Measurements from ENCODE around the gene SUSD4. TPM values are rescaled to one million over a fixed set of nuclear protein-coding genes. Genes with fewer than 3 reads are reported as not detected.

The SUSD4 gene
- total RNA-seq, 2 experiments from 2014 or later, result 0.18 to 0.23 TPM

GRCh38 chr1:223322868-223323267, 41.1 kb downstream of the SUSD4 start:
- no peak overlapping the region for H3K4me3 Mint-ChIP-seq
- H3K9me3 Mint-ChIP-seq (ENCODE audit: insufficient read depth), result no peaks in the 10 kb centered on the region
- POLR2A ChIA-PET, result no interaction called here
- no peak overlapping the region for H3K27ac Mint-ChIP-seq
- no peaks in the 10 kb centered on the region for H3K36me3 Mint-ChIP-seq (ENCODE audit: low read depth)
- CTCF ChIA-PET, result interaction anchor here (2.0 kb wide), 1 partner anchor 199 kb away, joined by 7 read pairs; no protein-coding TSS in a partner anchor
- H3K27me3 Mint-ChIP-seq (ENCODE audit: low read depth), result peaks cover 4% of the 10 kb centered on the region
- DNase-seq, result no peak
- H3K4me1 Mint-ChIP-seq (ENCODE audit: low read depth), result peaks cover 18% of the 10 kb centered on the region
- no peak for ATAC-seq

- H3K4me3 Mint-ChIP-seq, result no peak overlapping the region
- DNase-seq (no peak), ATAC-seq (no peak)
- H3K4me1 Mint-ChIP-seq (ENCODE audit: low read depth), result peaks cover 18% of the 10 kb centered on the region
- no peaks in the 10 kb centered on the region for H3K9me3 Mint-ChIP-seq (ENCODE audit: insufficient read depth)
- peaks cover 2% of the 10 kb centered on the region for H3K27me3 Mint-ChIP-seq (ENCODE audit: low read depth)
- H3K36me3 Mint-ChIP-seq (ENCODE audit: low read depth), result no peaks in the 10 kb centered on the region
- CTCF ChIA-PET, result interaction anchor here (0.5 kb wide), 1 partner anchor 44 kb away, joined by 3 read pairs; no protein-coding TSS in a partner anchor
- POLR2A ChIA-PET, result no interaction called here
- no peak overlapping the region for H3K27ac Mint-ChIP-seq
Measured at GRCh38 chr1:223320959-223321358, 43.0 kb downstream of the SUSD4 start.

GRCh38 chr1:223319905-223320580, 43.9 kb downstream of the SUSD4 start:
- no peak for ATAC-seq
- H3K4me1 Mint-ChIP-seq (ENCODE audit: low read depth), result peaks cover 18% of the 10 kb centered on the region
- H3K27ac Mint-ChIP-seq, result no peak overlapping the region
- H3K27me3 Mint-ChIP-seq (ENCODE audit: low read depth), result no peaks in the 10 kb centered on the region
- no peaks in the 10 kb centered on the region for H3K9me3 Mint-ChIP-seq (ENCODE audit: insufficient read depth)
- no peaks in the 10 kb centered on the region for H3K36me3 Mint-ChIP-seq (ENCODE audit: low read depth)
- no peak overlapping the region for H3K4me3 Mint-ChIP-seq
- ChIA-PET CTCF (no interaction called here), POLR2A (no interaction called here)
- no peak for DNase-seq

- ATAC-seq (no peak), DNase-seq (no peak)
- peaks cover 17% of the 10 kb centered on the region for H3K4me1 Mint-ChIP-seq (ENCODE audit: low read depth)
- ChIA-PET CTCF (no interaction called here), POLR2A (no interaction called here)
- no peak overlapping the region for H3K4me3 Mint-ChIP-seq
- H3K27me3 Mint-ChIP-seq (ENCODE audit: low read depth), result no peaks in the 10 kb centered on the region
- H3K36me3 Mint-ChIP-seq (ENCODE audit: low read depth), result no peaks in the 10 kb centered on the region
- no peak overlapping the region for H3K27ac Mint-ChIP-seq
- no peaks in the 10 kb centered on the region for H3K9me3 Mint-ChIP-seq (ENCODE audit: insufficient read depth)
Measured at GRCh38 chr1:223319398-223319797, 44.6 kb downstream of the SUSD4 start.

- Mint-ChIP-seq H3K27ac (no peak overlapping the region), H3K9me3 (ENCODE audit: insufficient read depth) (no peaks in the 10 kb centered on the region)
Measured at GRCh38 chr1:223316082-223316481, 47.9 kb downstream of the SUSD4 start.

GRCh38 chr1:223315665-223316064, 48.3 kb downstream of the SUSD4 start:
- Mint-ChIP-seq H3K4me3 (no peak overlapping the region), H3K36me3 (ENCODE audit: low read depth) (no peaks in the 10 kb centered on the region), H3K27ac (no peak overlapping the region), H3K27me3 (ENCODE audit: low read depth) (no peaks in the 10 kb centered on the region), H3K9me3 (ENCODE audit: insufficient read depth) (no peaks in the 10 kb centered on the region), H3K4me1 (ENCODE audit: low read depth) (no peaks in the 10 kb centered on the region)
- no peak for ATAC-seq
- POLR2A ChIA-PET, result no interaction called here
- CTCF ChIA-PET, result no interaction called here
- DNase-seq, result no peak

More at GRCh38 chr1:223316082-223316481, 47.9 kb downstream of the SUSD4 start:
- ChIA-PET CTCF (interaction anchor here (1.3 kb wide), 1 partner anchor 192 kb away, joined by 3 read pairs; no protein-coding TSS in a partner anchor), POLR2A (no interaction called here)
- no peaks in the 10 kb centered on the region for H3K36me3 Mint-ChIP-seq (ENCODE audit: low read depth)
- ATAC-seq (no peak), DNase-seq (no peak)
- no peaks in the 10 kb centered on the region for H3K27me3 Mint-ChIP-seq (ENCODE audit: low read depth)
- no peaks in the 10 kb centered on the region for H3K4me1 Mint-ChIP-seq (ENCODE audit: low read depth)
- H3K4me3 Mint-ChIP-seq, result no peak overlapping the region

- CTCF ChIA-PET, result no interaction called here
- Mint-ChIP-seq H3K4me3 (no peak overlapping the region), H3K27ac (no peak overlapping the region), H3K4me1 (ENCODE audit: low read depth) (no peaks in the 10 kb centered on the region), H3K9me3 (ENCODE audit: insufficient read depth) (no peaks in the 10 kb centered on the region), H3K27me3 (ENCODE audit: low read depth) (no peaks in the 10 kb centered on the region), H3K36me3 (ENCODE audit: low read depth) (no peaks in the 10 kb centered on the region)
- POLR2A ChIA-PET, result no interaction called here
- DNase-seq (no peak), ATAC-seq (no peak)
Measured at GRCh38 chr1:223313415-223313754, 50.6 kb downstream of the SUSD4 start.

GRCh38 chr1:223312705-223313414, 51.1 kb downstream of the SUSD4 start:
- no peak for DNase-seq
- Mint-ChIP-seq H3K36me3 (ENCODE audit: low read depth) (no peaks in the 10 kb centered on the region), H3K27me3 (ENCODE audit: low read depth) (no peaks in the 10 kb centered on the region), H3K4me3 (no peak overlapping the region), H3K9me3 (ENCODE audit: insufficient read depth) (no peaks in the 10 kb centered on the region), H3K27ac (no peak overlapping the region), H3K4me1 (ENCODE audit: low read depth) (no peaks in the 10 kb centered on the region)
- ChIA-PET CTCF (no interaction called here), POLR2A (no interaction called here)
- no peak for ATAC-seq

- ATAC-seq (no peak), DNase-seq (no peak)
- Mint-ChIP-seq H3K27ac (no peak overlapping the region), H3K9me3 (ENCODE audit: insufficient read depth) (no peaks in the 10 kb centered on the region), H3K36me3 (ENCODE audit: low read depth) (no peaks in the 10 kb centered on the region), H3K4me3 (no peak overlapping the region), H3K4me1 (ENCODE audit: low read depth) (no peaks in the 10 kb centered on the region), H3K27me3 (ENCODE audit: low read depth) (no peaks in the 10 kb centered on the region)
- ChIA-PET POLR2A (no interaction called here), CTCF (no interaction called here)
Measured at GRCh38 chr1:223312273-223312672, 51.7 kb downstream of the SUSD4 start.

- no peak overlapping the region for H3K4me3 Mint-ChIP-seq
- POLR2A ChIA-PET, result no interaction called here
- H3K9me3 Mint-ChIP-seq (ENCODE audit: insufficient read depth), result no peaks in the 10 kb centered on the region
- H3K27me3 Mint-ChIP-seq (ENCODE audit: low read depth), result no peaks in the 10 kb centered on the region
- DNase-seq, result no peak
- CTCF ChIA-PET, result no interaction called here
- H3K4me1 Mint-ChIP-seq (ENCODE audit: low read depth), result no peaks in the 10 kb centered on the region
- no peaks in the 10 kb centered on the region for H3K36me3 Mint-ChIP-seq (ENCODE audit: low read depth)
- ATAC-seq, result no peak
- H3K27ac Mint-ChIP-seq, result no peak overlapping the region
Measured at GRCh38 chr1:223311826-223312225, 52.1 kb downstream of the SUSD4 start.

GRCh38 chr1:223308136-223308535, 55.8 kb downstream of the SUSD4 start:
- ATAC-seq, result no peak
- Mint-ChIP-seq H3K27me3 (ENCODE audit: low read depth) (no peaks in the 10 kb centered on the region), H3K4me1 (ENCODE audit: low read depth) (no peaks in the 10 kb centered on the region), H3K27ac (no peak overlapping the region), H3K9me3 (ENCODE audit: insufficient read depth) (peaks cover 3% of the 10 kb centered on the region), H3K36me3 (ENCODE audit: low read depth) (no peaks in the 10 kb centered on the region), H3K4me3 (no peak overlapping the region)
- POLR2A ChIA-PET, result no interaction called here
- CTCF ChIA-PET, result no interaction called here
- no peak for DNase-seq

- DNase-seq, result no peak
- no peak overlapping the region for H3K4me3 Mint-ChIP-seq
- no peaks in the 10 kb centered on the region for H3K36me3 Mint-ChIP-seq (ENCODE audit: low read depth)
- ChIA-PET POLR2A (no interaction called here), CTCF (interaction anchor here (1.2 kb wide), 1 partner anchor 174 kb away, joined by 3 read pairs; no protein-coding TSS in a partner anchor)
- ATAC-seq, result no peak
- no peaks in the 10 kb centered on the region for H3K27me3 Mint-ChIP-seq (ENCODE audit: low read depth)
- H3K9me3 Mint-ChIP-seq (ENCODE audit: insufficient read depth), result peaks cover 3% of the 10 kb centered on the region
- H3K27ac Mint-ChIP-seq, result no peak overlapping the region
- H3K4me1 Mint-ChIP-seq (ENCODE audit: low read depth), result no peaks in the 10 kb centered on the region
Measured at GRCh38 chr1:223307544-223307943, 56.4 kb downstream of the SUSD4 start.
